NCI-H2196 (cell line): ENCODE data around the gene TSC2.
A peak's percentile ranks its signal among the peaks of the same experiment; 100 is the strongest.

ENCODE experiments used
- DNase-seq: peaks from one replicate; lab custom pipeline; 2025; ENCODE audit not compliant: unreplicated experiment; lab: John Stamatoyannopoulos, UW

Gene TSC2

GRCh38 chr16:2083876-2084780 lies 36.3 kb downstream of the TSC2 start:
- no peak for DNase-seq

GRCh38 chr16:2084895-2085625 lies 37.3 kb downstream of the TSC2 start:
- no peak for DNase-seq

- no peak for DNase-seq
Observed at GRCh38 chr16:2085669-2086068, 37.9 kb downstream of the TSC2 start.

DNA sequence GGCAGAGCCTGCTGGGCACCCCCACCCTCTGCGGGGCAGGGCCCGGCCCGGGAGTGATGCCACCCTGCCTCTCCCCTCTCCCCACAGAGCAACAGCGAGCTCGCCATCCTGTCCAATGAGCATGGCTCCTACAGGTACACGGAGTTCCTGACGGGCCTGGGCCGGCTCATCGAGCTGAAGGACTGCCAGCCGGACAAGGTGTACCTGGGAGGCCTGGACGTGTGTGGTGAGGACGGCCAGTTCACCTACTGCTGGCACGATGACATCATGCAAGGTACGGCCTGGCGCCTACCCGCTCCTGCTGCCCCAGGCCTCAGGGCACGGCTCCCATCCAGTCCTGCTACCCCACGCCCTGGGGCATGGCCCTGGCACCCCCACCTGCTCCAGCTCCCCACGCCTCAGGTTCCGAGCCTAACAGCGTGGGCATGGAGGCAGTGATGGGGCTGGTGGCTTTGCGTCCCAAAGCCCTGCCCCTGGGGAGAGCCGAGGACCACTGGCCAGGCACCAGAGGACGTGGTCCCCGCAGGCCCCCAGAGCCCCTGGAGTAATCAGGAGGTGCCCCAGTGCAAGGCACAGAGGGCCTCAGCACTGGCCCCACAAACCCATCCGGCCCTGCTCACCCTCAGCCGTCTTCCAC lies 38.4 kb downstream of the TSC2 start:
- no peak for DNase-seq

DNA sequence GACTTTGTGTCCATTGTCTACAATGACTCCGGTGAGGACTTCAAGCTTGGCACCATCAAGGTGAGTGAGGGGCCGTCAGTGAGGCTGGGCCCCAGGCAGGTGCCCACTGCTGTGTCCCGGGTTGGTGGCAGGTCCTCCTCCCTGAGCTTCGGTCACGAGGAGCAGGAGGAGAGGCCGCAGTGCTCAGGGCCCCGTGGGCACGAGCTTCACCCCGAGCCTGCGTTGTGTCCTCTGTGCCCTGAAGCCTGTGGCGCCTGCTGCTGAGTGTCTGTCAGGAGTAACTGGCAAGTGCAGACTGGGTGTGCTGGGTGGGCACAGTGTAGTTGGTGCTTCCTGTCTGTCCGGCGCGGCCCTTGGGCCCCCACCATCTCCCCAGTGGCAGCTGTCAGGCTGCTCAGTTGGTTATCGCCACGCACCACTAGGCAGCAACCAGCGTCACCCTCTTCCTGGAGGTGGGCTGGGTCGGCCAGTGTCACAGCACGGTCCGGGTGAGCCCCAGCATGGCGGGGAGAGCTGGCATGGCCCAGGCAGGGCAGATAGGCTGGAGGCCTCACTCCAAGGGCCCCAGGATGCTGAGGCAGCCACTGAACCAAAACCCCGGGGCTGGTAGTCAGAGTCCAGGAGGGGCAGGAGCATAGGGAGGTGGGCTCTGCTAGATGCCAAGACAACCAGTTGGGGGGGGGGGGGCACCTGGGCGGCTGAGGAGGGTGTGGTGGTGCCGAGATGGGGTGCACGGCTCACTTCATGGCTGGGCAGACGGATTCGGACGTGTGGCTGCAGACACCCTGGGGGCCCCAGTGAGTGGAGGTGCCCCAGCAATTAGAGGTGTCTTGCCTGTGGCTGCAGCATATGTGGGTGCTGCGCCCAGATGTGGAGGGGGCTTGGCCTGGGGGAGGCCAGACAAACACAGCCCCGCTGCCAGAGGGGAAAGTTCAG lies 39.3 kb downstream of the TSC2 start:
- no peak for DNase-seq

- DNase-seq = no peak
Observed at GRCh38 chr16:2087748-2088631, 40.2 kb downstream of the TSC2 start.

DNA sequence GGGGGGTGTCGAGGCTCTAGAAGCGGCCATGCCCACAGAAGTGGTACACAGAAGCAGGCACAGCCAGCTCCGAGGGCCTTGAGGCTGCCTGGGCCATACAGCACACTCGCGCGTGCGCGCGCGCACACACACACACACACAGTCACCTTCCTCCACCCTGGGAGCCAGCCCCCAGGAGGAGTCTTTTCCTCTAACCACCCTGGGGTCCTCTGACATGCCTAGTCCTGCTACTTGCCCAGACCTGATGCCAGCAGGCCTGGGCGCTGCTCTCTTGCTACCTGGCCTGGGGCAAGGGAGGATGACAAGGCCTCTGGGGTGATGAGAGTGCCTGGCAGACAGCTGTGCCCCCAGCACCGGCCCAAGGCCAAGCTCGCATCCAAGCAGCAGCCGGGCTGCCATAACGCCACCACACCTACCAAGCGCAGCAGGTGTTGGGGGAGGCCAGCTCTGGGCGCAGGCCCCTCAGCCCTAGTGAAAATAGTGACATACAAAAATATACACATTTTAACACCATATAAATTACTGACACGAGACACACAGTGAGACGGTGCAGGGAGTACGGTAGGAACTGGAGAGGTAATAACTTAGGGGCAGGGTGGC lies 41.1 kb downstream of the TSC2 start:
- no peak for DNase-seq

GRCh38 chr16:2089706-2090480 lies 42.1 kb downstream of the TSC2 start:
- DNase-seq = no peak

DNA sequence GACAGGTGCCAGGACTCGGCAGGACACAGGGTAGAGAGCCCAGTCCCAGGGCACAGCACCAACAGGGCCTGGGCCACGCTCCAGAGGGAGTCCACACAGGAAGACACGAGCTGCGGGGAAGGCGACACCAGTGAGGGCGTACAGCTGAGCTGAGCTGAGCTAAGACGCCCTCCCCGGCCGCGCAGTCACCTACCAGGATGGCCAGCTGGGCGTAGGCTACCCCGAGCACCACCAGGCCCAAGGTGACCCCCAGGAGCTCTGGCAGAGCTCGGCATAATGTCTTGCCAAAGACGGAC lies 42.6 kb downstream of the TSC2 start:
- DNase-seq = no peak

GRCh38 chr16:2090777-2091546 lies 43.2 kb downstream of the TSC2 start:
- DNase-seq = peak; percentile 79

- DNase-seq = no peak
Observed at GRCh38 chr16:2091547-2092255, 43.9 kb downstream of the TSC2 start.

DNA sequence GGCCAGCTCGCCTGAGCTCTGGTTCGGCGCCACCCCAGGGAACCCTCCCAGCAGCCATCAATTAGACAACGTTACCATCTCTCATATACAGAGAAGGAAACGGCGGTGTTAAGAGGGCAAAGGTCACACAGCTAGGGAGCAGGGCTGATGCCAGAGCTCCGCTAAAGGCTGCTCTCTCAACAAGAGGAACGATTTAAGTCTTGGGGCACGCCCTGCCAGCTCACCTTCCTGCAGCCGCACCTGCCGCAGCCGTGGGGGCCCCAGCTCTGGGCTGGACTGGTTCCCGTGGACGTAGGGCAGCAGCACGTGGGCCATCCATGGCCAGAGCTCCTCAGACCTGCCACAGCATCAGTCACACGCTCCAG lies 44.5 kb downstream of the TSC2 start:
- DNase-seq = no peak

- DNase-seq = no peak
Observed at GRCh38 chr16:2092866-2093265, 45.1 kb downstream of the TSC2 start.

GRCh38 chr16:2093793-2094192 lies 46.0 kb downstream of the TSC2 start:
- DNase-seq = no peak

DNA sequence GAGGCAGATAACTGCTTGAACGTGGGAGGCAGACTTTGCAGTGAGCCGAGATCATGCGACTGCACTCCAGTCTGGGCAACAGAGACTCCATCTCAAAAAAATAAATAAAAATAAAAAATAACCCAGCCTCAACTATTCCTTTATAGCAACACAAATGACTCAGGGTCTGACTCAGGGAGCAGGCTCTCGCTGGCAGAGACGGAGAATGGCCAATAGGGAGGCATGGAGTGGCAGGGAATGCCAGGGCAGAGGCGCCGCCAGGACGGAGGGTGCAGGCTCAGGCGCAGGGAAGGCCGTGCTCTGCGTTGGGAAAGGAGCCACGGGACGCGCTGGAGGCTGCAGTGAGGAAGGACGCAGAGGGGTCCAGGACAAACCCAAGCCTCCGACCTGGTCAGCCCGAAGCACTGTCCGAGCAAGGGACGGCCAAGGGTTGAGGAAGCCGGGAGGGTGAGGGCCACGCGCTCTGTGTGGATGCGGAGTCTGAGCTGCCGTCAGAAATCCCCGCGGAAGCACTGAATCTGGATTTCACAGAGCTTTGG lies 47.6 kb downstream of the TSC2 start:
- DNase-seq = no peak

DNA sequence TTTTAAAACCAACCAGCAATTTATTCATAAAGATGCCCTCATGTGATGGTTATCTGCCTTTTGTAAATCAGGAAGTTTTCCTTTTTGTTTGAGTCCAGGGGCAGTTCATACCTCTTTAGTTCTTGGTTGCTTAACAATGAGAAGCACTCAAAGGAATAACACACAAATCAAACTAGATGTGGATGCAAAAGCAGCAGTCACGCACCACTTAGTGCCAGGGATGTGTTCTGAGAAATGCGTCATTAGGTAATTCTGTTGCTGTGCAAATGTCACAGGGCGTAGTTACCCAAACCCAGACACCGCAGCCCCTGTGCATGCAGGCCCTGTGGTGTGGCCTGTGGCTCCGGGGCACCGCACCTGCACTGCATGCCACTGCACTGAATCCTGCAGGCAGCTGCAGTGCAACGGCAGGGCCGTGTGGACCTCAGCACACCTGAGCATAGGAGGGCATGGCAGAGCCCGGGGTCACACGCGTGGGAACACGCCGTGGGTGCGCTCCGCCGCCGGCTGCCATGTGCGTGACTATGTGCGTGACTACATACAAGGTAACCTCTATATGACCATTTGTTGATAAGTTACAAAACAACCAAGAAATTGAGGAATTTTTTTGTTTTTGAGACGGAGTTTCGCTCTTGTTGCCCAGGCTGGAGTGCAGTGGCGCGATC lies 48.3 kb downstream of the TSC2 start:
- no peak for DNase-seq
